B cell (primary cell): Measurements from ENCODE around the gene USP37. TPM values are rescaled to one million over a fixed set of nuclear protein-coding genes. Genes with fewer than 3 reads are reported as not detected.

Source experiments
- ATAC-seq: fragments of 200-7000 bp; cut with Tn5 transposase; one replicate; pipeline ENCODE4 v1.10.0; 2021; ENCODE audit warnings: low read depth, mild to moderate bottlenecking, moderate number of reproducible peaks, moderate library complexity
- CTCF ChIA-PET: fragments of 350-600 bp; sonication (Branson Sonifier 250); formaldehyde crosslinking; loops from one replicate; lab custom pipeline; 2021; ENCODE audit warnings: antibody characterized with exemption, inconsistent platforms; lab: Charles Lee
- POLR2A ChIA-PET: fragments of 350-600 bp; sonication (Branson Sonifier 250); formaldehyde crosslinking; loops from one replicate; lab custom pipeline; 2021; ENCODE audit warnings: antibody characterized with exemption; lab: Charles Lee
- DNase-seq: peaks from one replicate; pipeline ENCODE4 v3.0.0; 2013
- H2AFZ ChIP-seq: 2 replicates; pipeline ENCODE4 v1.6.1; 2012; ENCODE audit warnings: mild to moderate bottlenecking, low read depth, low read length; ENCODE audit not compliant: insufficient read depth, poor library complexity, severe bottlenecking
- H3K27ac ChIP-seq, 2 donors: 1 replicate in 1 of 2; 2 replicates in 1 of 2; pipeline ENCODE4 v1.5.1; 2012 to 2013; ENCODE audit warnings: low read length in 2 of 2, mild to moderate bottlenecking in 2 of 2, moderate library complexity in 1 of 2
- H3K27me3 ChIP-seq, 4 experiments: fragments of 200-600 bp in 1 of 4; sonication (generic) in 1 of 4; replicated peaks in 1 of 4; 1 replicate in 2 of 4; 2 replicates in 2 of 4; pipeline versions ENCODE4 v1.6.1 to v1.7.0; 2013 to 2016; ENCODE audit warnings: low read length in 3 of 4, mild to moderate bottlenecking in 2 of 4, mixed read lengths in 1 of 4, moderate library complexity in 1 of 4; ENCODE audit not compliant: insufficient read depth in 4 of 4, control insufficient read depth in 3 of 4; ENCODE audit errors: control extremely low read depth in 1 of 4
- H3K36me3 ChIP-seq, 2 experiments: replicated peaks in 1 of 2; 1 replicate in 1 of 2; 2 replicates in 1 of 2; pipeline versions ENCODE4 v1.6.1 to v1.7.1; 2013; ENCODE audit warnings: low read length in 1 of 2; ENCODE audit not compliant: insufficient read depth in 2 of 2, control insufficient read depth in 1 of 2; ENCODE audit errors: control extremely low read depth in 1 of 2, extremely low read depth in 1 of 2
- H3K4me1 ChIP-seq, 2 donors: fragments of 200-600 bp in 1 of 2; sonication (generic) in 1 of 2; 1 replicate in 1 of 2; 2 replicates in 1 of 2; pipeline versions ENCODE4 v1.5.1 to v1.6.1; 2013 to 2017; ENCODE audit warnings: low read length in 2 of 2; ENCODE audit not compliant: control insufficient read depth in 2 of 2, insufficient read depth in 2 of 2
- H3K4me2 ChIP-seq: replicated peaks from 2 replicates; pipeline ENCODE3; 2012; ENCODE audit warnings: mild to moderate bottlenecking, low read depth, low read length; ENCODE audit not compliant: poor library complexity, severe bottlenecking
- H3K4me3 ChIP-seq, 5 experiments: fragments of 200-600 bp in 1 of 5; sonication (generic) in 1 of 5; 1 replicate in 3 of 5; 2 replicates in 2 of 5; pipeline versions ENCODE4 v1.5.1 to v1.7.0; 2011 to 2016; ENCODE audit warnings: low read length in 4 of 5, mild to moderate bottlenecking in 4 of 5, low read depth in 2 of 5, control low read depth in 1 of 5, moderate library complexity in 1 of 5; ENCODE audit not compliant: insufficient read depth in 1 of 5; ENCODE audit errors: control extremely low read depth in 1 of 5, extremely low read depth in 1 of 5
- H3K79me2 ChIP-seq: fragments of 200-600 bp; sonication (generic); one replicate; pipeline ENCODE4 v1.6.0; 2016; ENCODE audit warnings: low read length; ENCODE audit not compliant: control insufficient read depth, insufficient read depth
- H3K9ac ChIP-seq: fragments of 200-600 bp; sonication (generic); 2 replicates; pipeline ENCODE4 v1.6.1; 2017; ENCODE audit warnings: mild to moderate bottlenecking, low read length, moderate library complexity
- H3K9me3 ChIP-seq, 3 donors: one replicate each; pipeline versions ENCODE4 v1.6.1 to v1.7.1; 2013; ENCODE audit warnings: low read length in 2 of 3; ENCODE audit not compliant: control insufficient read depth in 2 of 3, insufficient read depth in 1 of 3; ENCODE audit errors: control extremely low read depth in 1 of 3
- H4K20me1 ChIP-seq: 2 replicates; pipeline ENCODE4 v1.6.0; 2012; ENCODE audit warnings: mild to moderate bottlenecking, low read length; ENCODE audit not compliant: insufficient read depth, control insufficient read depth, poor library complexity, severe bottlenecking
- H3K27ac Mint-ChIP-seq: one replicate; pipeline ENCODE4 v1.8.0; 2021; ENCODE audit warnings: mixed read lengths
- H3K27me3 Mint-ChIP-seq: one replicate; pipeline ENCODE4 v1.8.0; 2021; ENCODE audit warnings: mixed read lengths
- H3K4me1 Mint-ChIP-seq: one replicate; pipeline ENCODE4 v1.8.0; 2021; ENCODE audit warnings: mixed read lengths
- H3K4me3 Mint-ChIP-seq: one replicate; pipeline ENCODE4 v1.8.0; 2021; ENCODE audit warnings: mixed read lengths
- H3K9me3 Mint-ChIP-seq: one replicate; pipeline ENCODE4 v1.8.0; 2022; ENCODE audit warnings: mixed read lengths; ENCODE audit not compliant: insufficient read depth
- EZH2 ChIP-seq: IDR thresholded peaks from 2 replicates; pipeline ENCODE4 v1.6.1; 2012; ENCODE audit warnings: borderline replicate concordance, low read depth, mild to moderate bottlenecking, moderate library complexity, low read length; ENCODE audit not compliant: insufficient read depth, poor library complexity, severe bottlenecking
- WGBS: methylation state at CpG from one replicate; pipeline ENCODE4 v1.1.5; 2013; ENCODE audit warnings: missing lambda C conversion rate; ENCODE audit not compliant: insufficient coverage; 5-methylcytosine and 5-hydroxymethylcytosine counted together
- intact Hi-C: fragments of 100-400 bp; cut with micrococcal nuclease; formaldehyde crosslinking; loops from one replicate; pipeline ENCODE4 v1.10.0; 2022
- polyA plus RNA-seq: library from polyadenylated mRNA; depleted of rRNA; stranded (reverse); fragments of >200 nt; gene quantifications from 2 replicates; pipeline ENCODE4 v1.2.3, GENCODE V29; 2012
- total RNA-seq, 2 donors: library from RNA; stranded (reverse); fragments of 120-200 nt in 1 of 2; gene quantifications; 1 replicate in 1 of 2; 2 replicates in 1 of 2; pipeline versions ENCODE4 v1.2.3 to v1.2.4, GENCODE V29; 2013 to 2022
- TF ChIP-seq, protein P1 (sequence below): fragments of 200-600 bp; IDR thresholded peaks from one replicate; pipeline ENCODE4 v1.8.0; 2022; ENCODE audit warnings: antibody characterized with exemption, mild to moderate bottlenecking

Gene USP37
- total and polyA plus RNA-seq, 2 donors (not counting 1 experiment from before 2014, with no cell fraction given), result 3.1 to 29.0 TPM

DNA sequence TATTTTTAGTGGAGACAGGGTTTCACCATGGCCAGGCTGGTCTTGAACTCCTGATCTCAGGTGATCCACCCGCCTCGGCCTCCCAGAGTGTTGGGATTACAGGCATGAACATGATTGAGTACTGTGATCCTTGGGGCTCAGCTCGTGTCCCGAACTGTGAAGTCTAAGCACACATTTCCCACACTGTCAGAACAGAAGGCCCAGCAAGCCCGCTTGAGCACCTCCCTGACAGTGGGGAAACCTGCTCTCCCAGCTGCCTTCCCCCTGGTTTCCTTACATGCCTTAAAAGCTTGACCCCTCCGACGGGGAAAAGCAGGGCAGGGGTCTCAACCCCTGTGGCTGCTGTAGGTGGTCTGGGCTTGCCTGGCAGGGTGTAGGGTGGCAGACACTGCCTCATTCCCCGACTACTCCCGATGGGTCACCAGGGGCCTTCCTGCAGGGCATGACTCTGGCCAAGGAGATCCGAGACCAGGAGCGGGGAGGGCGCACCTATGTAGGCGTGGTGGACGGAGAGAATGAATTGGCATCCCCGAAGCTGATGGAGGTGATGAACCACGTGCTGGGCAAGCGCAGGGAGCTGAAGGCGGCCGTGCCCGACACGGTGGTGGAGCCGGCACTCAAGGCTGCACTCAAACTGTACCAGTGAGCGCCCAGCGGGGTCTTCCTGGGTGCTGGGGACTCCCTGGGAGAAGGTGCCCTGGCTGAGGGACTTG, 139.1 kb downstream of the USP37 start:
- H3K27me3 ChIP-seq, result peaks cover 0 to 9% (median 0%) of the 10 kb centered on the region in 4 experiments
- H2AFZ ChIP-seq, result no peak overlapping the region
- H3K4me1 Mint-ChIP-seq, result no peaks in the 10 kb centered on the region
- H3K27ac ChIP-seq, result no peak overlapping the region
- ATAC-seq (no peak), DNase-seq (no peak)
- no peaks in the 10 kb centered on the region for H3K79me2 ChIP-seq
- H4K20me1 ChIP-seq, result no peaks in the 10 kb centered on the region
- H3K9me3 Mint-ChIP-seq, result no peaks in the 10 kb centered on the region
- WGBS, result 92% methylated on average over 22 of the region's 24 CpGs
- no peak overlapping the region for H3K9ac ChIP-seq
- TF ChIP-seq, protein P1, sequence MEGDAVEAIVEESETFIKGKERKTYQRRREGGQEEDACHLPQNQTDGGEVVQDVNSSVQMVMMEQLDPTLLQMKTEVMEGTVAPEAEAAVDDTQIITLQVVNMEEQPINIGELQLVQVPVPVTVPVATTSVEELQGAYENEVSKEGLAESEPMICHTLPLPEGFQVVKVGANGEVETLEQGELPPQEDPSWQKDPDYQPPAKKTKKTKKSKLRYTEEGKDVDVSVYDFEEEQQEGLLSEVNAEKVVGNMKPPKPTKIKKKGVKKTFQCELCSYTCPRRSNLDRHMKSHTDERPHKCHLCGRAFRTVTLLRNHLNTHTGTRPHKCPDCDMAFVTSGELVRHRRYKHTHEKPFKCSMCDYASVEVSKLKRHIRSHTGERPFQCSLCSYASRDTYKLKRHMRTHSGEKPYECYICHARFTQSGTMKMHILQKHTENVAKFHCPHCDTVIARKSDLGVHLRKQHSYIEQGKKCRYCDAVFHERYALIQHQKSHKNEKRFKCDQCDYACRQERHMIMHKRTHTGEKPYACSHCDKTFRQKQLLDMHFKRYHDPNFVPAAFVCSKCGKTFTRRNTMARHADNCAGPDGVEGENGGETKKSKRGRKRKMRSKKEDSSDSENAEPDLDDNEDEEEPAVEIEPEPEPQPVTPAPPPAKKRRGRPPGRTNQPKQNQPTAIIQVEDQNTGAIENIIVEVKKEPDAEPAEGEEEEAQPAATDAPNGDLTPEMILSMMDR, result no peak
- TF ChIP-seq EZH2, result no peak
- ChIA-PET POLR2A (no interaction called here), CTCF (interaction anchor here (1.0 kb wide), 1 partner anchor 217 kb away, joined by 3 read pairs; no protein-coding TSS in a partner anchor)
- H3K9me3 ChIP-seq, result no peaks in the 10 kb centered on the region
- H3K27ac Mint-ChIP-seq, result no peak overlapping the region
- H3K27me3 Mint-ChIP-seq, result peaks cover 10% of the 10 kb centered on the region
- no peak overlapping the region for H3K4me3 Mint-ChIP-seq
- intact Hi-C loops, result no loop called here
- no peak overlapping the region for H3K4me2 ChIP-seq
- H3K4me3 ChIP-seq, result no peak overlapping the region
- H3K4me1 ChIP-seq, result no peaks in the 10 kb centered on the region
- H3K36me3 ChIP-seq, result no peaks in the 10 kb centered on the region

DNA sequence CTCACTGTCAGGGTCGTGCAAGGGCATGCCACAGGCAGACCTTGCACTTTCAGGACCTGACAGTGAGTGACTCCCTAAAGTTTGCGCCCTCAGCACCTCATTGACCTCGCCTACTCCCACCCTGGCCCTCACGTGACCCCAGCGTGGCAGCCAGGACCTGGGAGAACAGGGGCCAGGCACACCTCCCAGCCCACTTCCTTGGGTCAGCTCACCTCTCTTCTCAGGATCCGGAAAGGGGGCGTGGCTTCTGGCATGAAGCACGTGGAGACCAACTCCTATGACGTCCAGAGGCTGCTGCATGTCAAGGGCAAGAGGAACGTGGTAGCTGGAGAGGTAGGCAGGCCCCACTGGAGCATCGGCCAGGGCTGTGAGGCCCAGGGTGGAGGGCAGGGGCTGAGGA, 140.4 kb downstream of the USP37 start:
- H3K9me3 Mint-ChIP-seq, result no peaks in the 10 kb centered on the region
- no peaks in the 10 kb centered on the region for H3K4me1 ChIP-seq
- DNase-seq (no peak), ATAC-seq (no peak)
- H3K27ac ChIP-seq, result no peak overlapping the region
- no peak overlapping the region for H3K4me3 Mint-ChIP-seq
- no peaks in the 10 kb centered on the region for H3K4me1 Mint-ChIP-seq
- TF ChIP-seq, protein P1, result no peak
- no peak for TF ChIP-seq EZH2
- H3K79me2 ChIP-seq, result no peaks in the 10 kb centered on the region
- 81% methylated on average over 10 of the region's 11 CpGs for WGBS
- no peak overlapping the region for H3K9ac ChIP-seq
- H3K27me3 Mint-ChIP-seq, result peaks cover 10% of the 10 kb centered on the region
- ChIA-PET POLR2A (no interaction called here), CTCF (no interaction called here)
- H3K4me3 ChIP-seq, result no peak overlapping the region
- no peaks in the 10 kb centered on the region for H3K9me3 ChIP-seq
- no peaks in the 10 kb centered on the region for H4K20me1 ChIP-seq
- no peak overlapping the region for H3K27ac Mint-ChIP-seq
- intact Hi-C loops, result no loop called here
- H3K36me3 ChIP-seq, result no peaks in the 10 kb centered on the region
- H3K4me2 ChIP-seq, result no peak overlapping the region
- H3K27me3 ChIP-seq, result peaks cover 0 to 9% (median 0%) of the 10 kb centered on the region in 4 experiments
- H2AFZ ChIP-seq, result no peak overlapping the region
